ENCODE measurements around the gene ZNF33A.
"Not testable (repeated sequence)": the region's sequence is repeated elsewhere in the genome, so short reads cannot be mapped to it uniquely, and the experiment has no call there.

The ZNF33A gene

GRCh38 chr10:38047666-38048065 is 37.2 kb downstream of the ZNF33A start:
- no peak for DNase-seq

- DNase-seq = no peak
Observed at GRCh38 chr10:38050212-38050611, 39.7 kb downstream of the ZNF33A start.

- no peak for DNase-seq
Observed at GRCh38 chr10:38054361-38054797, 43.9 kb downstream of the ZNF33A start.

- DNase-seq = not testable (repeated sequence)
Observed at GRCh38 chr10:38055274-38055894, 44.9 kb downstream of the ZNF33A start.

- not testable (repeated sequence) for DNase-seq
Observed at GRCh38 chr10:38069663-38070062, 59.2 kb downstream of the ZNF33A start.

GRCh38 chr10:38070501-38070900 is 60.0 kb downstream of the ZNF33A start:
- no peak for DNase-seq

- DNase-seq = no peak
Observed at GRCh38 chr10:38072552-38072951, 62.1 kb downstream of the ZNF33A start.

- DNase-seq = no peak
Observed at GRCh38 chr10:38076687-38077086, 66.2 kb downstream of the ZNF33A start.

GRCh38 chr10:38093318-38093717 is 82.8 kb downstream of the ZNF33A start:
- DNase-seq = not testable (repeated sequence)

GRCh38 chr10:38093816-38094157 is 83.3 kb downstream of the ZNF33A start:
- DNase-seq = no peak

GRCh38 chr10:38094158-38094926 is 83.9 kb downstream of the ZNF33A start, which contains the start of gene ZNF37A:
TSS of gene ZNF37A (plus strand) at chr10:38094337. CDS start at chr10:38096618, 2,281 bp downstream.
- peak; percentile 92 to 94 for DNase-seq

GRCh38 chr10:38094927-38095574 is 84.6 kb downstream of the ZNF33A start:
- DNase-seq = no peak

GRCh38 chr10:38102880-38103279 is 92.4 kb downstream of the ZNF33A start:
- DNase-seq = no peak

- no peak for DNase-seq
Observed at GRCh38 chr10:38103756-38104155, 93.3 kb downstream of the ZNF33A start.

- no peak for DNase-seq
Observed at GRCh38 chr10:38112159-38112558, 101.7 kb downstream of the ZNF33A start.

All from hippocampal formation (tissue), 2 donors.